Measurements from ENCODE around the gene TMEM117. TPM values are rescaled to one million over a fixed set of nuclear protein-coding genes. Genes with fewer than 3 reads are reported as not detected.
"Not testable (repeated sequence)": the region's sequence is repeated elsewhere in the genome, so short reads cannot be mapped to it uniquely, and the experiment has no call there.

TMEM117 gene
- total RNA-seq, 1 donor from 2014 or later: not detected

GRCh38 chr12:43869184-43869583 is 33.3 kb downstream of the TMEM117 start:
- Mint-ChIP-seq H3K27me3 (ENCODE audit: unreplicated experiment) (no peaks in the 10 kb centered on the region), H3K4me1 (ENCODE audit: low read depth, unreplicated experiment) (no peaks in the 10 kb centered on the region), H3K4me3 (ENCODE audit: unreplicated experiment) (no peak overlapping the region), H3K9me3 (ENCODE audit: unreplicated experiment) (no peaks in the 10 kb centered on the region), H3K27ac (ENCODE audit: unreplicated experiment) (no peak overlapping the region), H3K36me3 (ENCODE audit: unreplicated experiment) (no peaks in the 10 kb centered on the region)
- no peak for TF ChIP-seq CTCF (IDR thresholded peaks at IDR 0.05; ENCODE audit: partially characterized antibody, unreplicated experiment)
- DNase-seq: no peak

- H3K9me3 Mint-ChIP-seq (ENCODE audit: unreplicated experiment); H3K4me3 Mint-ChIP-seq (ENCODE audit: unreplicated experiment); H3K27ac Mint-ChIP-seq (ENCODE audit: unreplicated experiment); H3K36me3 Mint-ChIP-seq (ENCODE audit: unreplicated experiment); H3K4me1 Mint-ChIP-seq (ENCODE audit: low read depth, unreplicated experiment); DNase-seq; H3K27me3 Mint-ChIP-seq (ENCODE audit: unreplicated experiment): not testable (repeated sequence)
Observed at GRCh38 chr12:43869765-43870164, 33.9 kb downstream of the TMEM117 start.

- not testable (repeated sequence) for DNase-seq; H3K4me1 Mint-ChIP-seq (ENCODE audit: low read depth, unreplicated experiment); H3K9me3 Mint-ChIP-seq (ENCODE audit: unreplicated experiment); H3K36me3 Mint-ChIP-seq (ENCODE audit: unreplicated experiment); H3K27ac Mint-ChIP-seq (ENCODE audit: unreplicated experiment); H3K4me3 Mint-ChIP-seq (ENCODE audit: unreplicated experiment); H3K27me3 Mint-ChIP-seq (ENCODE audit: unreplicated experiment)
Observed at GRCh38 chr12:43871258-43871657, 35.4 kb downstream of the TMEM117 start.

GRCh38 chr12:43872396-43872795 is 36.5 kb downstream of the TMEM117 start:
- H3K36me3 Mint-ChIP-seq (ENCODE audit: unreplicated experiment): no peaks in the 10 kb centered on the region
- no peaks in the 10 kb centered on the region for H3K27me3 Mint-ChIP-seq (ENCODE audit: unreplicated experiment)

GRCh38 chr12:43878050-43878449 is 42.2 kb downstream of the TMEM117 start:
- Mint-ChIP-seq H3K27ac (ENCODE audit: unreplicated experiment) (no peak overlapping the region), H3K36me3 (ENCODE audit: unreplicated experiment) (no peaks in the 10 kb centered on the region), H3K9me3 (ENCODE audit: unreplicated experiment) (no peaks in the 10 kb centered on the region), H3K27me3 (ENCODE audit: unreplicated experiment) (no peaks in the 10 kb centered on the region), H3K4me3 (ENCODE audit: unreplicated experiment) (no peak overlapping the region), H3K4me1 (ENCODE audit: low read depth, unreplicated experiment) (no peaks in the 10 kb centered on the region)
- no peak for DNase-seq
- TF ChIP-seq CTCF (IDR thresholded peaks at IDR 0.05; ENCODE audit: partially characterized antibody, unreplicated experiment): no peak

More at GRCh38 chr12:43872396-43872795, 36.5 kb downstream of the TMEM117 start:
- TF ChIP-seq CTCF (IDR thresholded peaks at IDR 0.05; ENCODE audit: partially characterized antibody, unreplicated experiment): no peak
- Mint-ChIP-seq H3K4me1 (ENCODE audit: low read depth, unreplicated experiment) (no peaks in the 10 kb centered on the region), H3K4me3 (ENCODE audit: unreplicated experiment) (no peak overlapping the region), H3K27ac (ENCODE audit: unreplicated experiment) (no peak overlapping the region), H3K9me3 (ENCODE audit: unreplicated experiment) (no peaks in the 10 kb centered on the region)
- DNase-seq: no peak

GRCh38 chr12:43880547-43880946 is 44.7 kb downstream of the TMEM117 start:
- no peak for TF ChIP-seq CTCF (IDR thresholded peaks at IDR 0.05; ENCODE audit: partially characterized antibody, unreplicated experiment)
- Mint-ChIP-seq H3K27me3 (ENCODE audit: unreplicated experiment) (no peaks in the 10 kb centered on the region), H3K27ac (ENCODE audit: unreplicated experiment) (no peak overlapping the region), H3K36me3 (ENCODE audit: unreplicated experiment) (no peaks in the 10 kb centered on the region), H3K4me3 (ENCODE audit: unreplicated experiment) (no peak overlapping the region), H3K9me3 (ENCODE audit: unreplicated experiment) (no peaks in the 10 kb centered on the region), H3K4me1 (ENCODE audit: low read depth, unreplicated experiment) (peaks cover 5% of the 10 kb centered on the region)
- DNase-seq: no peak

All from glutamatergic neuron (in vitro differentiated cells).